ENCODE results near the gene TREML2. TPM values are rescaled to one million over a fixed set of nuclear protein-coding genes. Genes with fewer than 3 reads are reported as not detected.

TREML2 gene
- total RNA-seq, 4 donors from 2014 or later = 0.22 to 0.34 TPM; not detected in 2

DNA sequence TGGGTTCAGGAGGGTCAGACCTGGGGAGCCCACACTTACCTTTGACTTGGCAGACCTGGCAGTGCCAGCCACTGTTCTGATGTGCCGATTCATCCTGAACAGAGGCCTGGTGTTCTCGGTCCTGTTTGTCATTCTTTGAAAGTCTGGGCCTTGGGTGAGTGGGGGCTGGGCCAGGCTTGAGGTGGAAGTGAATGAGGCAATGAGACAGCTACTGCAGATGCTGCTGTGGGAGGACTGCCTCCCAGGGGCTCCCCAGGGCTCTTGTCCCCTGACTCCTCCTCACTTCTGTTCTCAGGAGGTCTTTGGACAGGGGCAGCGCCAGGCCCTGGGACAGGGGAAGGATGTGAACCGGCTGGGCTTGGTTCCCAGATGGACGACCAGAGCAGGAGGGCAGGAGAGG lies 21.6 kb upstream of the TREML2 start:
- TF ChIP-seq CTCF (IDR thresholded peaks at IDR 0.05; ENCODE audit: low read depth) = no peak

- TF ChIP-seq CTCF (IDR thresholded peaks at IDR 0.05; ENCODE audit: low read depth) = no peak
Observed at GRCh38 chr6:41222045-41222444, 21.1 kb upstream of the TREML2 start.

DNA sequence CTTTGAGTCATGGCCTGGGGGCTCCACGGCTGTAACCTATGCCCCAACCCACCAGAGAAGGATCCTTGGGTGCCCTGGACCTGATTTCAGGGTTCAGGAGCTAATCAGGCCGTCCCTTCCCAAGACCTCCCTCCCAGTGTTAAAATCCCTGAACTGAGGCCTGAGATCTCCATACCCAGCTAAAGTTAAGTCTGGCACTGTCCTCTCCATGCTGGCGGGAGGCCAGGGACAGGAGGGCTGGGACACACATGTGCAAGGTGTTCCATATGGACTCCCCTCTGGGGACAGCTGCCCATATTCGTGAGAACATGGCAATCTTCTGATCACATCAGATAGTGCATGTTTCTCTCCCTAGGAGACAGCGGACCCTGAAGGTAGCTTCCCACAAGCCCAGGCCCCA lies 15.7 kb upstream of the TREML2 start:
- TF ChIP-seq CTCF (IDR thresholded peaks at IDR 0.05; ENCODE audit: low read depth) = no peak

DNA sequence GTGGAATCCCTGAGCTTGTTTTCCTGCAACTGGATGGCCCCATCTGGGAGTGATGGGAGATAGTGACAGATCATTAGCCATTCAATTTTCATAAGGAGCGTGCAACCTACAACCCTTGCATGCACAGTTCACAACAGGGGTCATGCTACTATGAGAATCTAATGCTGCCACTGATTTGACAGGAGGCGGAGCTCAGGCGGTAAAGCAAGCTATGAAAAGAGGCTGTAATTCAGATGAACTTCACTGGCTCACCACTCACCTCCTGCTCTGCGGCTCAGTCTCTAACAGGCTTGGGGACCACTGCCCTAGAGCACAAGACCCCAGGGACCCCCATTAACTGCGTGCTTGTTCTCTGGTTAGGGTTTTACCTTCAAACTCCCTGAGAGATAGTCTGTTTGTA lies 14.8 kb upstream of the TREML2 start:
- no peak for TF ChIP-seq CTCF (IDR thresholded peaks at IDR 0.05; ENCODE audit: low read depth)

DNA sequence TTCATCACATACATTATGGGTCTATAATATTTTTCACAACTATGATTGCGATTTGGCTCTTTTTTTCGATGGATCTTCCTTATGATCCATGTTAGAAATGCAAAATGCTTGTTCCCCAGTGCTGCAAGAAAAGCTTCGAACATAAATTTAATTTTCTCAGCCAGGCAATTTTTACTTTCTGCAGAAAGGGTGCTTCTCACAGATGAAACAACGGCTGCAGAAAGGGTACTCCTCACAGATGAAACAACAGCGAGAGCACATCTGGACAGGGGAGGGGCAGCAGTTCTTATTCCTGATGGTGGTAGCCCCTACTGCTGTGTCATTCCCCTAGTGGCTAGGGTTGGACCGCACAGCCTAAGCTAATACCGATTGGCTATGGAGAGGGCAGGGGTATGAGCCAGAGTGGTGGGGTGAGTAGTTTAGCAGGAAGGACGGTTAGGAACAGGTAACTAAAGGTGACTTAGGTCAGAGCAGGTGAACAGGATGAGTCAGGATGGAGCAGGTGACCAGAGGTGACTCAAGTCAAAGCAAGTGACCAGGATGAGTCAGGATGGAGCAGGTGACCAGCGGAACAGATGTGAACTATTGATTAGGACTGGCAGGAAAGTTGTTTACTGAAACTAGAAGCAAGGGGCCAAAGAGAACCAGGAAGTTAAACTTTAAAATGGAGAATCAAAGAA lies 13.8 kb upstream of the TREML2 start:
- no peak for TF ChIP-seq CTCF (IDR thresholded peaks at IDR 0.05; ENCODE audit: low read depth)

- TF ChIP-seq CTCF (IDR thresholded peaks at IDR 0.05; ENCODE audit: low read depth) = no peak
Observed at GRCh38 chr6:41209547-41210320, 8.8 kb upstream of the TREML2 start.

DNA sequence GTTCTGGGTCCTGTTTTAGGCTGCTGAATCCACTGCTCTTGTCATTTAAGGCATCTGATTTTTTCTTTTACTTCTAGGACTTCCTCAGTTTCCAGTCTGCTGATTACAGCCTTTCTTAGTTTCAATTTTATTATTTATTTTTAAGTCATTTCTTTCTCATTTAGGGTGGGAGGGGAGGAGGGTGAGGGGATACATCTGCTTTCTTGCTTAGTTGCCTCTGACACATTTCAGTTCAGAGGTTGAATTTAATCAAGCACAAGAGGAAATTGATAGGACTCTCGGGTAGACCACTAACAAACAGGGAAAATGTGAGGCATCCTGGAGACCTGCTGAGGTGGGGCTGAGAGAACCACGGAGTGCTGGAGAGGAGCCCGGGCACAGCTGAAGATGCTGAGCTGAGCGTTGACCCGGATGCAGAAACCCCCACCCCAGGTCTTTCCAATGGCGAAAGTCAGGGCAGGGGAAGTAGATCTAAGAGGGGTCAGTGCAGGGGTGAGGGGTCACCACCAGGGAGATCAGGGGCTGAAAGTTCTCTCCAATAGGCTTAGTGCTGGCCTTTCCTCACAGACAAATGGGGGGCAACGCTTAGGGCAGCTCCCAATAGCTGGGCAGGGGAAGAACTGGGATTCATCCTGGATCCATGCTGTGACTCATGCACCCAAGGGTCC lies 7.6 kb upstream of the TREML2 start:
- no peak for TF ChIP-seq CTCF (IDR thresholded peaks at IDR 0.05; ENCODE audit: low read depth)
